ENCODE results near the gene PIP. TPM values are rescaled to one million over a fixed set of nuclear protein-coding genes. Genes with fewer than 3 reads are reported as not detected.
"Not testable (repeated sequence)": the region's sequence is repeated elsewhere in the genome, so short reads cannot be mapped to it uniquely, and the experiment has no call there.

Gene PIP, protein sequence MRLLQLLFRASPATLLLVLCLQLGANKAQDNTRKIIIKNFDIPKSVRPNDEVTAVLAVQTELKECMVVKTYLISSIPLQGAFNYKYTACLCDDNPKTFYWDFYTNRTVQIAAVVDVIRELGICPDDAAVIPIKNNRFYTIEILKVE
- not detected for polyA plus RNA-seq (ENCODE audit: insufficient read length in 4 of 4)

DNA sequence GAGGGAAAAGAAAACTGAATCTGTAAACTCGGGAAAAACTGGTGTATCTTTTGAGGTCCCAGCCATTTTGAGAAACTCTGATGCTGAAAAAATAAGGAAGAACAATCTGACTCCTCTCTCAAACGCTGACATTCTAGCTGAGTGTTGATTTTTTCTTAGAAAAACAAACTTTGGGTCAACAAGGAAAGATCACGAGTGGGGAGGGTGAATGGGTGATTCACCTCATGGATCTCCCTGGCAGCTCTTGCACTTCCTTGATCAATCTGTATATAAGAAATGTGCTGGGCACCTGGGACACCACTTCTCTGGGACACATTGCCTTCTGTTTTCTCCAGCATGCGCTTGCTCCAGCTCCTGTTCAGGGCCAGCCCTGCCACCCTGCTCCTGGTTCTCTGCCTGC lies at the start of gene PIP:
TSS of gene PIP (plus strand) at position 297 of the 400 bp plus-strand sequence. CDS start at position 337, 40 bp downstream.
- no peak for DNase-seq (ENCODE audit: low read depth in 4 of 4, low spot score in 3 of 4)

DNA sequence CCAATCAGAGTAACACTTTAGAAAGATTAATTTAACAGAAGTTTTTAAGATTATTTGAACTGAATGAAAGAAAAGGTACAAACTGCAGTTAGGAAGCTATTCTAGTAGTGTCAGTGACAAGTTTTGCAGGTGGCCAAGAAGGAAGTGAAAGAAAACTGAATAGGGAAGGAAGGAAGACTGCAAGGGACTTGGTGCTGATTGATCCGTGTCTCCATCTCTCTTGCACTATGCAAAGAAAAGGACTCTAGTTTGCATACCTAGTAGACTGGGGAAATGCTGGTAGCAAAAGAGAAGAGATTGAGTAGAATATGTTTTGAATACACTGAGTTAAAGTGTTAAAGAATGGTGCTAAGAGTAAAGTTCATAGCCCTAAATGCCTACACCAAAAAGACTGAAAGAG lies 46.8 kb upstream of the PIP start:
- DNase-seq (ENCODE audit: low read depth in 4 of 4, low spot score in 3 of 4): no peak

DNA sequence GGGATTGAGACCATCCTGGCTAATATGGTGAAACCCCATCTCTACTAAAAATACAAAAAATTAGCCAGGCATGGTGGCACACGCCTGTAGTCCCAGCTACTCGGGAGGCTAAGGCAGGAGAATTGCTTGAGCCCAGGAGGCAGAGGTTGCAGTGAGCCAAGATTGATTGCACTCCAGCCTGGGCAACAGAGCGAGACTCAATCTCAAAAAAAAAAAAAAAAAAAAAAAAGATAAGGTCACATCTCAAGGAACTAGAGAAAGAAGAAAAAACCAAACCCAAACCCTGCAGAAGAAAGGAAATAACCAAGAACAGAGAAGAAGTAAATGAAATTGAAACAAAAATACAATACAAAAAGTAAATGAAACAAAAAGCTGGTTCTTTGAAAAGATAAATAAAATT lies 46.3 kb upstream of the PIP start:
- DNase-seq (ENCODE audit: low read depth in 4 of 4, low spot score in 3 of 4): not testable (repeated sequence)

DNA sequence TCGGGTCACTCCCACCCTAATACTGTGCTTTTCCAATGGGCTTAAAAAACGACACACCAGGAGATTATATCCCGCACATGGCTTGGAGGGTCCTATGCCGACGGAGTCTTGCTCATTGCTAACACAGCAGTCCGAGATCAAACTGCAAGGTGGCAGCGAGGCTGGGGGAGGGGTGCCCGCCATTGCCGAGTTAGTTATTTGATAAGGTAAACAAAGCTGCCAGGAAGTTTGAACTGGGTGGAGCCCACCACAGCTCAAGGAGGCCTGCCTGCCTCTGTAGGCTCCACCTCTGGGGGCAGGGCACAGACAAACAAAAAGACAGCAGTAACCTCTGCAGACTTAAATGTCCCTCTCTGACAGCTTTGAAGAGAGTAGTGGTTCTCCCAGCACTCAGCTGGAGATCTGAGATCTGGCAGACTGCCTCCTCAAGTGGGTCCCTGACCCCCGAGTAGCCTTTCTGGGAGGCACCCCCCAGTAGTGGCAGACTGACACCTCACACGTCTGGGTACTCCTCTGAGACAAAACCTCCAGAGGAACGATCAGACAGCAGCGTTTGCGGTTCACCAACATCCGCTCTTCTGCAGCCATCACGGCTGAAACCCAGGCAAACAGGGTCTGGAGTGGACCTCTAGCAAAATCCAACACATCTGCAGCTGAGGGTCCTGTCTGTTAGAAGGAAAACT lies 43.2 kb upstream of the PIP start:
- DNase-seq (ENCODE audit: low read depth in 4 of 4, low spot score in 3 of 4): not testable (repeated sequence)

DNA sequence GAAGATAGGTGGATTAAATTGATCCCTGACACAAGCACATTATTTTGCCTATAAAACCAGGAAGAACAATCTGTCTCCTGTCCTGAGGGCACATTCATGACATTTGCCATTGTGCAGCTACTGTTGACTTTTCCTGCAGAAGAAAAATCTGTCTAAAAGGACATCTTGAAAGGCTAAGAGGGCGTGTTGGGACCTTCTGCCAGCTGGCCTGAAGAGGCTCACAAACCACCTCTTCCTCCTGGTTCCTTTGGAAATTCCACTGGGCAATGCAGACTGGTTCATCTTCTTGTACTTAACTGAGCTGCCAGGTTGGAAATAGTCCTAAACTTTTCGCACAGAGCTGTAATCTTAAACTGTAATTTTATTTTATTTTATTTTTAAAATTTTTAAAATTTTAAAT lies 35.7 kb upstream of the PIP start:
- DNase-seq (ENCODE audit: low read depth in 4 of 4, low spot score in 3 of 4): no peak

DNA sequence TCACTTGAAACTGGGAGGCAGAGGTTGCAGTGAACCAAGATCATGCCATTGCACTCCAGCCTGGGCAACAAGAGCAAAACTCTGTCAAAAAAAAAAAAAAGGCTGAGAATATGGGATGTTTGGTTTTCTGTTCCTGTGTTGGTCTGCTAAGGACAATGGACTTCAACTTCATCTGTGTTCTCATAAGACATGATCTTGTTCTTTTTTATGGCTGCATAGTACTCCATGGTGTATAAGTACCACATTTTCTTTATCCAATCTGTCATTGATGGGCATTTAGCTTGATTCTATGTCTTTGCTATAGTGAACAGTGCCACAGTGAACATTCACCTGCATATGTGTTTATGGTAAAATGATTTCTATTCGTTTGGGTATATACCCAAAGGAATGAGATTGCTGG lies 32.3 kb upstream of the PIP start:
- not testable (repeated sequence) for DNase-seq (ENCODE audit: low read depth in 4 of 4, low spot score in 3 of 4)

DNA sequence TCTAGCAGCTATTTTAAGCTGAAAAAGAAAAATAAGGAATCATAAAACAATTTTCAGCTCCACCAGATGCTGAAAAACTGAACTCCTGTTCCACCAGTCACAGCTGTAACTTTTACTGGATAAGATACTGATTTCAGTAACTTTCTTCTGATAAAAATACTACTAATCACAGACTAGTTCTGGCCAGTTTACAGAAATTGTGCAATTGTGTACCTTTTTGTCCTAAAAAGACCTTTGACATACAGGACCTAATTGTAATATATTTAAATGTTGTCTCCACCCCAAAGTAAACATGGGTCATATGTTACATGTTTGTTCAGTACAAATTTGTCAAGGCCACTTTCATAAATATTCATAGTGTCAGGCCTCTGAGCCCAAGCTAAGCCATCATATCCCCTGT lies 27.1 kb upstream of the PIP start:
- no peak for DNase-seq (ENCODE audit: low read depth in 4 of 4, low spot score in 3 of 4)

DNA sequence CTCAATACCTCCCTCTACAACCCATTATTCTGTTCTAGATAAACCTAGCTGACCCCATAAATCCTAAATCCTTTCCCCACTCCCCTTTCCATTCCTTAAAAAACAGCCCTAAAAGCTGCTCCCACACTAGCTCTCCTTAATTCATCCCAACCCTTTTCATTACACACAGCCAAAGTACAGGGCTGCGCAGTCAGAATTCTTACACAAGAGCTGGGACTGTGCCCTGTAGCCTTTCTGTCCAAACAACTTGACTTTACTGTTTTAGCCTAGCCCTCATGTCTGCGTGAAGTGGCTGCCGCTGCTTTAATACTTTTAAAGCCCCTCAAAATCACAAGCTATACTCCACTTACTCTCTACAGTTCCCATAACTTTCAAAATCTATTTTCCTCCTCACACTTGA lies 23.9 kb upstream of the PIP start:
- DNase-seq (ENCODE audit: low read depth in 4 of 4, low spot score in 3 of 4): not testable (repeated sequence)

DNA sequence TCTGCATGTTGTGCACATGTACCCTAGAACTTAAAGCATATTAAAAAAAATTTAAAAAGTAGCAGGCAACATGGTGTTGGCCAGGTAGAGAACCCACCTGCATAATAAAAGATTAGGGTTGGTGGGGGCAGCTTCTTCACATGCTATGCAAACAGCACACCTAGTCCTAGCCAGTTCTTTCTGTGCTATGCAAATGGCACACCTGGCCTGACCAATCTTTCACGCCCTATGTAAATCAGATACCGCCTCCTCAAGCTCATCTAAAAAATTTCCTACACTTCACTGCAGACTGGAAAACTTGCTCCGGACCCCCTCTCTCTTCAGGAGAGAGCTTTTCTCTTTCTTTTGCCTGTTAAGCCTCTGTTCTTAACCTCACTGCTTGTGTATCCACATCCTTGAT lies 14.5 kb upstream of the PIP start:
- DNase-seq (ENCODE audit: low read depth in 4 of 4, low spot score in 3 of 4): no peak

DNA sequence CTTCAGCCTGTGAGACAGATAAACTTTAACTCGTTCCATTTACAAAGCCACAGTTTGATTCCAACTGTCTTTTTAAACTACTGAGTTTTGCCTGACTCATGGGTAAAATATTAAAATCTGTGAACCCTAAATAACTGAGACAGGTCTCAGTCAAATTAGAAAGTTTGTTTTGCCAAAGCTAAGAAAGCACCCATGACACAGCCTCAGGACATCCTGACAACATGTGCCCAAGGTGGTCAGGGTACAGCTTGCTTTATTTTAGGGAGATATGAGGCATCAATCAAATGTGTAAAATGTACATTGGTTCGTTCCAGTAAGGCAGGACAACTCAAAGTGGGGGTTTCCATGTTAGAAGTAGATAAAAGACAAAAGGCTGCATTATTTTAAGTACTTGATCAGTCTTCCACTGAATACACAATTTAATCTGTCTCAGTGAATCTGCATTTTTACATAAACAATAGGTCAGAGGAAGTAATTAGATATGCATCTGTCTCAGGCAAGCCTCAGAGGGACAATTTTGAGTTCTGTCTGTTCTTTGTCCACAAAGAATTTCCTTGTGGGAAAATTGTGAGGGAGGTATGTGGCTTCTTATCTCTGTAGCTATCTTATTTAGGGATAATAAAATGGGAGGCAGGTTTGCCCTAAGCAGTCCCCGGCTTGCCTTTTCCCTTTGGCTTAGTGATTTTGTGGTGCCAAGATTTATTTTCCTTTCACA lies 11.0 kb upstream of the PIP start:
- DNase-seq (ENCODE audit: low read depth in 4 of 4, low spot score in 3 of 4): no peak

DNA sequence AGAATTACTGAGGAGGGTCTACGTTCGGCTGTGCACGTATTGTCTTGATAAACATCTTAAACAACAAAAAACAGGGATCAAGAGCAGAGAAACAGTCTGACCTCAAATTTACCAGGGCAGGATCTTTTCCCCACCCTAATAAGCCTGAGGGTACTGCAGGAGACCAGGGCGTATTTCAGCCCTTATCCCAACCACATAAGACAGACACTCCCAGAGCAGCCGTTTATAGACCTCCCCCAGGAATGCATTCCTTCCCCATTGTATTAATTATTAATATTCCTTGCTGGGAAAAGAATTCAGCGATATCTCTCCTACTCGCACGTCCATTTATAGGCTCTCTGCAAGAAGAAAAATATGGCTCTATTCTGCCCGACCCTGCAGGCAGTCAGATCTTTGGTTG lies 8.6 kb upstream of the PIP start:
- DNase-seq (ENCODE audit: low read depth in 4 of 4, low spot score in 3 of 4): not testable (repeated sequence)

DNA sequence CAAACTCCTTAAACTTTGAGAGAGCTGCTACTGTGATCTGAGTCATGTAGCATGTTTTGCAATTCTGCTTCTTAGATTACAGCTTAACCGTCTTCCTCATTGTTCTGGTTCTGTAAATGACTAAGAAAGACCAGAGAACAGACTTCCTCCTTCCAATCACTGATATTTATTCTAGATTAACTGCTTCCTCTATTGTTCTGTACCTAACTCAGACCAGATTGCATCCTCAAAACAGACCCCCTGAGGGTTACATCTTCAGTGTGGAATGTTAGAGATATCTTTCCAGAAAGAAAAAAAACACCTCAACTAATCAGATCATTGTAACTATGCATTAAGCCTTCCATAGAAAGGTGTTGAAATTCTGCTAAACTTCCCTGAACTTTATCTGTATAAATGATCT lies 5.7 kb upstream of the PIP start:
- no peak for DNase-seq (ENCODE audit: low read depth in 4 of 4, low spot score in 3 of 4)

DNA sequence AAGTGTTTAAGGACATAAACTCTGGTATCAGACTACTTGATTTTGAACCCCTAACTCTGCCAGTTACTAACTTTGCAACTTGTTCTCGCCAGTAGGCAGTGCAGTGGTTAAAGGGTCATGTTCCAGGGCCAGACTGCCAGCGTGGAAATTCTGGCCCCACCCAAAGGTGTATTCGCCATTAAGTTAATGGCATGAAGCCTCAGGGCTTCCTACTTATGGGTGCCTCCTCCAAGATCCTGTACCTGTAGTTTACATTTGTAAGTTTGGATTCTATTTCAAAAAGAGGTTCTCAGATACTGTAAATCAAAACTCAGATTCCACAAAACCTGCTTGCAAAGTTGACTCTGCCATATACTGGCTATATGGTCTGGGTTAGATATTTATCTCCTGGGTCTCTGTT lies 2.8 kb upstream of the PIP start:
- no peak for DNase-seq (ENCODE audit: low read depth in 4 of 4, low spot score in 3 of 4)

DNA sequence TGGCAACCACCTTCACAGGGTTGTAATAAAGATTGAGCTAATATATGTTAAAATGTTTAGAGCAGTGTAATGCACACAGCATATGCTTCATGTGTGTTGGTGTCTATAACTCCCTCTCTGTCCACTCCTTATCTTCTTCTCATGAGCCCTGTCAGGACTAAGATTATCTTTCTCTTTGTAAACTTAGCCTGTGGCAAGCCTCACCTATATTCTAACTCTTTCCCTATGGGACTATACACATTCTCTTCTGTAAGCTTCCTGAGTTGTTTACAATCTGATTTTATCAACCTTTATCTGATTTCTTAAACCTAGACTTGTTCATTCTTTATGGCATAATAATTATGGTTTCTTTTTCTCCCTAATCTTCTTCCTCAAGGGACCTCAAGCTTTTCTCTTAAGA lies 2.4 kb upstream of the PIP start:
- no peak for DNase-seq (ENCODE audit: low read depth in 4 of 4, low spot score in 3 of 4)

DNA sequence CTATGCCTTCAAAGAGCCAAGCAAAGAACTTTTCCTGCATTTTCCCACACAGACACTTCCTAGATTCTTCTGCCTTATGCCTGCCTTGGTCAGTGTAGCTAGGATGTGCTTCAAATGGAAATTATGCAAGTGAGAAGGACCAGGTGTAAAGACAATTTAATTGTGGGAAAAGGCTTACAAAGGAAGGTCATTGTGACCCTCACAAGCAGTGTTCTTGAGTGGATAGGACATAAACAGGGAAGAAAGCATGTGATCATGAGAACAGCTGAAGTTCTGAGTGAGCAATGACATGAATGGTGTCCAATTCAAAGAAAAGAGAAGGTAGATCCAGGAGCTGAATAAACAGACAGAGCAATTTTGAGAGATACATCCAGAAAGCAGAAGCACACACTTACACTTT lies 1.3 kb upstream of the PIP start:
- no peak for DNase-seq (ENCODE audit: low read depth in 4 of 4, low spot score in 3 of 4)

DNA sequence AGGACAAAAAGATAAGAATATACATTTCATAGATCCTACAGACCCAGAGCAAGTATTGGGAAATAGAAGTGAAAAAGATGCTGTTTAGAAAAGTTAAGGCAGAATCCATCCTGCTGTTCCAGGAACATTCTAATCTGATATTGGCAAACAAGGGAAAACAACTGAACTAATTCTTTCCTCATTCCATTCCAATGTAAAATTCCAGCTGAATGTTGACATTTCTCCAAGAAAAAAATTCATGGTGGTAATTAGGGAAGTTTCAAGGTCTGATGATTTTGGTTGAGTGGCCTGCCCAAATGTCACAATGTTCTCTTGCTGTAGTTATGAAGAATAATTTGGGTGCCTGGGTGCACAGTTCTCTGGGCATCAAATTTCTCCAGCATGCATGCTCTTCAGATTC lies 15.2 kb downstream of the PIP start:
- DNase-seq (ENCODE audit: low read depth in 4 of 4, low spot score in 3 of 4): no peak

DNA sequence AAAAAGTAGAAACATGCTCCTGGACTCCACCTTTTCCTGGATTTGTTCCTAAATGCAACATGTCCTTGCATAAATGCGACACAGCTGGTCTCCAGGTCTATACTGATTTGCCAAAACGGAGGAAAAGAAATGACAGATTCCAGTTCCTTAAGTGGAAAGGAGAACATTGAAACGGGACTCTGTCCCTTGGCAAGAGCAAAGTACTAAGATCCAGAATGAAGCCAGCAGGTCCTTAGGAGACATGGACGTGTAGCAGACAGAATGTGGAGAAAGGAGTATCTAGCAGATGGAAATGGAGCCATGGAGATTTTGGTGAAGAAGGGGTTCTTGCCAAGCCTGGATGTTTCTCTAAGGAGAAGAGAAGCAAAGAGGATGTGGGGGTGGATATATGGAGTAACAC lies 16.2 kb downstream of the PIP start:
- DNase-seq (ENCODE audit: low read depth in 4 of 4, low spot score in 3 of 4): no peak

DNA sequence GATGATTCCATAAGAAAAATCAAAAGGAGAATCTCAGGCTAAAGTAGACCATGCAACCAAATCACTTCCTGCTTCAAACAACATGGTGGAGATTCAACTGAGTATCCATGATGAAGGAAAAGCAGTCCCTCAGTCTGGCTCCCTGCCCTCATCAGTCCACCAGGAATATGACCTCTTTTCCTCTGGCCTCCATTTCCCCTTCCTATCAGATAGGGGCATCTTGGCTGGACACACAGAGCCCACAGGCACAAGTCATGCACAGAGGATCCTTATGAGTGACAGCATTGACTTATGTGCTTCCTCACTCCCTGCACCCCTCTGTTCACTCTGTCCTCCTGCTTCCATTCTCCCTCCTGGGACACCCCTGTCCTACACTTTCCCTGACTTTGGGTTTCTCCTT lies 16.8 kb downstream of the PIP start:
- DNase-seq (ENCODE audit: low read depth in 4 of 4, low spot score in 3 of 4): no peak

DNA sequence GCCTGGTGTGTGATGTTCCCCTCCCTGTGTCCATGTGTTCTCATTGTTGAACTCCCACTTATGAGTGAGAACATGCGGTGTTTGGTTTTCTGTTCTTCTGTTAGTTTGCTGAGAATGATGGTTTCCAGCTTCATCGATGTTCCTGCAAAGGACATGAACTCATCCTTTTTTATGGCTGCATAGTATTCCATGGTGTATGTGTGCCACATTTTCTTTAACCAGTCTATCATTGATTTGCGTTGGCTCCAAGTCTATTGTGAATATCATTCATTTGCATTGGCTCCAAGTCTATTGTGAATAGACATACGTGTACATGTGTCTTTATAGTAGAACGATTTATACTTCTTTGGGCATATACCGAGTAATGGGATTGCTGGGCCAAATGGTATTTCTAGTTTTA lies 18.8 kb downstream of the PIP start:
- not testable (repeated sequence) for DNase-seq (ENCODE audit: low read depth in 4 of 4, low spot score in 3 of 4)

DNA sequence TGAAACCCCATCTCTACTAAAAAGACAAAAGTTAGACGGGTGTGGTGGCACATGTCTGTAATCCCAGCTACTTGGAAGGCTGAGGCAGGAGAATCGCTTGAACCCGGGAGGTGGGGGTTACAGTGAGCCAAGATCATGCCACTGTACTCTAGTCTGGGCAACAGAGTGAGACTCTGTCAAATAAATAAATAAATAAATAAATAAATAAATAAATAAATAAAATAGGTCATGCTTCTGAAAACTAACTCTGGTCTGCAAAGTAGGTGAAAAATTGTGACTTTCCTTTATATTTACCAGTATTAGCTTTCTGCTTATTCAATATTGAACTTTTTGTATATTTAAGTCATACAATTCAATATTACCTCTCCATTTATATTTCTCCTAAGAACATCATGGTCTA lies 26.7 kb downstream of the PIP start:
- DNase-seq (ENCODE audit: low read depth in 4 of 4, low spot score in 3 of 4): not testable (repeated sequence)

DNA sequence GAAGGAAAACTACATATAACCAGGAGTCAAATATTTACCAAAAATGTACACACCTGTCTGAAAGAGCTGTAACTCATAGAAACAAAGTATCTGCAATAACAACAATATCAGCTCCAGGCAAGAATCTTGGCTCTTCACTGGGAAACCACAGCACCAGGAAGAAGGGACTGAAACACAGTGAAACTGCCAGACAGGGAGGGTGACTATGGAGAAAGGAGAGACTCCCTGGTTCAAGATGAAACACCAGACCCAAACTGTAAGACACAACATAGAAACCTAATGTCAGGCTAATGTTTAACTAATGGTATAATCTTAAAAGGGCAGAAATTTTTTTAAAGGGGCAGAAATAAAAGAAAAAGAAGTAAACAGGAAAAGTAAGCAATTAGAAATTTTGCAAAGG lies 39.8 kb downstream of the PIP start:
- no peak for DNase-seq (ENCODE audit: low read depth in 4 of 4, low spot score in 3 of 4)

DNA sequence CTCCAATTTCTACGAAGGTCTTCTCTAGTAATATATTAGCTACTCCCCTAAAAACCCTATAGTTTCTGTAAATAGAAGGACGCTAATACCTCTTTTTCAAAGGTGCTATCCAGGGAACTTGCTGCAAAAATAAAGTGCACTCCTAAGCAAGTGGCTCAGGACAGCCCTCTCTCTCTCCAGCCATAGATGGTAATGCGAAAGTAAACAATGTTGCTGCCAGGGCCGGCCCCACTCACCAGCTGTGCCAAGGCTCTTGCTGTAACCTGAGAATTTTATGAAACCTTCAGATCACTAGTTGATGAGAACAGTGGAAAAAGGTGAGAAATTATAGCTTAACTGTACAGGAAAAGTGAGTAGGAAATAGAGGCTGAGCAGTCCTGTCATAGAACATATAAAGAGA lies 40.5 kb downstream of the PIP start:
- DNase-seq (ENCODE audit: low read depth in 4 of 4, low spot score in 3 of 4): no peak
